Measurements from ENCODE around the gene GEMIN5. TPM values are rescaled to one million over a fixed set of nuclear protein-coding genes. Genes with fewer than 3 reads are reported as not detected.
A peak's percentile ranks its signal among the peaks of the same experiment; 100 is the strongest.

Gene GEMIN5
- total and polyA plus RNA-seq, 2 of the 13 experiments (the other 11 are each of a cell fraction or from before 2014, with no cell fraction given) = 6.6 to 28.6 TPM

- Histone ChIP-seq H3K27me3 (ENCODE audit: control insufficient read depth in 1 of 2, insufficient read depth in 2 of 2, low read length in 2 of 2) (no peaks in the 10 kb centered on the region), H3K4me2 (ENCODE audit: low read depth, low read length) (no peak overlapping the region), H3K4me3 (replicated peaks in 1 of 3; ENCODE audit: insufficient read depth in 1 of 3, low read depth in 2 of 3, low read length in 3 of 3) (no peak overlapping the region), H3K79me2 (ENCODE audit: insufficient read depth, low read length) (no peaks in the 10 kb centered on the region), H3K9ac (ENCODE audit: insufficient read depth, low read depth, low read length) (no peak overlapping the region), H3K4me1 (ENCODE audit: insufficient read depth, low read length) (peaks cover 19% of the 10 kb centered on the region), H3K36me3 (replicated peaks in 1 of 2; ENCODE audit: control insufficient read depth in 1 of 2, insufficient read depth in 2 of 2, low read length in 2 of 2) (peaks cover 0 to 22% of the 10 kb centered on the region in 2 experiments; a peak in 4 of 5 replicates), H3K27ac (ENCODE audit: extremely low read length, insufficient read depth, low read length) (no peak overlapping the region), H4K20me1 (ENCODE audit: insufficient read depth, low read length) (no peaks in the 10 kb centered on the region), H3K9me3 (ENCODE audit: low read length) (no peaks in the 10 kb centered on the region), H2AFZ (ENCODE audit: low read length) (no peak overlapping the region)
- no peak for FAIRE-seq
- intact Hi-C loops (cut with micrococcal nuclease; ENCODE audit: unreplicated experiment) (no loop called here), in situ Hi-C loops (cut with HindIII; ENCODE audit: extremely low pct_ligation_motif_present, low pct_unique_long_range_greater_than_20kb) (no loop called here)
- ChIA-PET POLR2A (no interaction called here), CTCF (ENCODE audit: low intra/inter-chr PET ratio, low total read pairs) (interaction anchor here (1.0 to 1.9 kb wide), 2 partner anchors 37 to 60 kb away, joined by 3 to 8 read pairs; no protein-coding TSS in a partner anchor)
- WGBS (ENCODE audit: low lambda C conversion rate) = 83% methylated on average over 5 of the region's 5 CpGs
- DNase-seq (ENCODE audit: low spot score) = no peak
- no peak for TF ChIP-seq TOE1 (CRISPR knock-in tag; IDR thresholded peaks at IDR 0.05)
- TF ChIP-seq ZNF674 (CRISPR knock-in tag; IDR thresholded peaks at IDR 0.05; ENCODE audit: low read depth) = no peak
- TF ChIP-seq STAG1 (CRISPR knock-in tag; IDR thresholded peaks at IDR 0.05) = 0 out of 2 replicates have a peak, but pooled peaks have one; percentile 16
- peak; percentile 44 for TF ChIP-seq CTCF (CRISPR knock-in tag; IDR thresholded peaks at IDR 0.05)
- TF ChIP-seq SAP130 (CRISPR knock-in tag; IDR thresholded peaks at IDR 0.05; ENCODE audit: low read depth) = no peak
- TF ChIP-seq TAF1 (CRISPR knock-in tag; IDR thresholded peaks at IDR 0.05) = no peak
- TF ChIP-seq SMC3 (IDR thresholded peaks at IDR 0.05; ENCODE audit: low read length) = peak; percentile 36; the same call in 1 of the 2 replicates
- TF ChIP-seq TBP (CRISPR knock-in tag; IDR thresholded peaks at IDR 0.05) = no peak
- TF ChIP-seq CSRNP1 (CRISPR knock-in tag; IDR thresholded peaks at IDR 0.05) = no peak
- TF ChIP-seq ZNF660 (CRISPR knock-in tag; IDR thresholded peaks at IDR 0.05; ENCODE audit: borderline replicate concordance, low read depth) = no peak
- TF ChIP-seq ZNF260 (CRISPR knock-in tag; IDR thresholded peaks at IDR 0.05; ENCODE audit: borderline replicate concordance, low read depth) = no peak
- TF ChIP-seq GFI1 (CRISPR knock-in tag; IDR thresholded peaks at IDR 0.05; ENCODE audit: borderline replicate concordance) = peak; percentile 66; the same call in 1 of the 2 replicates
- ATAC-seq = no peak
- no TSS peak for BruUV-seq (replicated peaks)
Observed at GRCh38 chr5:154967421-154968024, 29.5 kb upstream of the GEMIN5 start.

Measured in HepG2 (cell line).